ENCODE results near the gene PABPC1L.

GRCh38 chr20:44945261-44945660 is 35.4 kb downstream of the PABPC1L start:
- no peak for TF ChIP-seq EP300 (IDR thresholded peaks at IDR 0.05; ENCODE audit: low read depth)
- no peak for TF ChIP-seq CTCF (IDR thresholded peaks at IDR 0.05)
- no peak for TF ChIP-seq POLR2AphosphoS5 (IDR thresholded peaks at IDR 0.05)
- no peak for TF ChIP-seq POLR2A (IDR thresholded peaks at IDR 0.05)

Data from transverse colon (tissue), 4 donors.